Measurements from ENCODE around the gene LYPLA2.
"Not testable (repeated sequence)": the region's sequence is repeated elsewhere in the genome, so short reads cannot be mapped to it uniquely, and the experiment has no call there.

Gene LYPLA2

GRCh38 chr1:23834156-23834555, 43.2 kb downstream of the LYPLA2 start:
- DNase-seq, result not testable (repeated sequence)

- DNase-seq, result no peak
Measured at GRCh38 chr1:23836037-23836436, 45.1 kb downstream of the LYPLA2 start.

GRCh38 chr1:23837908-23838307, 47.0 kb downstream of the LYPLA2 start:
- DNase-seq, result no peak

- peak; percentile 68 for DNase-seq
Measured at GRCh38 chr1:23838401-23838866, 47.5 kb downstream of the LYPLA2 start.

- no peak for DNase-seq
Measured at GRCh38 chr1:23843644-23844043, 52.7 kb downstream of the LYPLA2 start.

Data from right kidney (tissue), 1 donor.